HFFc6 (cell line): Measurements from ENCODE around the gene ZSCAN5C. TPM values are rescaled to one million over a fixed set of nuclear protein-coding genes. Genes with fewer than 3 reads are reported as not detected.
"Not testable (repeated sequence)": the region's sequence is repeated elsewhere in the genome, so short reads cannot be mapped to it uniquely, and the experiment has no call there.

ENCODE experiments used
- DNase-seq: peaks from one replicate; pipeline ENCODE4 v3.0.0-alpha.2; 2018
- H3K27ac Mint-ChIP-seq: 2 replicates; pipeline ENCODE4 v1.8.0; 2020; ENCODE audit warnings: mild to moderate bottlenecking, mixed read lengths
- H3K27me3 Mint-ChIP-seq: 2 replicates; pipeline ENCODE4 v1.8.0; 2021; ENCODE audit warnings: mild to moderate bottlenecking, moderate library complexity, mixed read lengths; ENCODE audit not compliant: insufficient read depth
- H3K36me3 Mint-ChIP-seq: 2 replicates; pipeline ENCODE4 v1.8.0; 2021; ENCODE audit warnings: low read depth, mixed read lengths
- H3K4me1 Mint-ChIP-seq: 2 replicates; pipeline ENCODE4 v1.8.0; 2020; ENCODE audit warnings: low read depth, mixed read lengths
- H3K4me3 Mint-ChIP-seq: 2 replicates; pipeline ENCODE4 v1.8.0; 2020; ENCODE audit warnings: mild to moderate bottlenecking, moderate library complexity, mixed read lengths
- H3K9me3 Mint-ChIP-seq: 2 replicates; pipeline ENCODE4 v1.8.0; 2020; ENCODE audit warnings: mild to moderate bottlenecking, mixed read lengths
- total RNA-seq, 6 experiments: library from RNA; stranded (reverse); fragmentation: NEBNext Ultra II Directional; extraction: Animal tissue kit (Norgen Biotek cat#: 25700); gene quantifications; 2 replicates in 1 of 6; 3 replicates in 5 of 6; pipeline ENCODE4 v1.2.3, GENCODE V29; 2021
- TF ChIP-seq, protein P1 (sequence below): fragments of 200-600 bp; sonication (generic); IDR thresholded peaks from 2 replicates; pipeline ENCODE4 v1.5.0; 2021; ENCODE audit warnings: antibody characterized with exemption, mild to moderate bottlenecking

Gene ZSCAN5C
- total RNA-seq, 6 experiments from 2014 or later, result not detected

DNA sequence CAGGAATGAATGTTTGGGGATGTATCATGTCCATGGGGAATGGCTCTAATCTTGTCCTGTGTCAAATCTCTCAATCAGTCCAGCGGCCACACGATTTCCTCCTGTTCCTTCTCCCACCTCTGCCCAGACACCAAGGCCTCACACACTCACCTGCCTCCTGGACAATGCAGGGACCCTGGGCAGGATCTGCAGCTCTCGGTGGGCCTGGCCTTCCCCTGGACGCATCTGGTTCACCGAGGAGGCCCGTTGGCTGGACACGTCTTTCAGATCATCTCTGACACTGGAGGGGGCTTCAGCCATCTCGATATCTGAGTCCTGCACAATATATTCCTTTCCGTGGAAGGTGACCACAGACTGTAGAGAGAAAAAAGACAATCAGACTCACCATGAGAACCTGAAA is 21.4 kb downstream of the ZSCAN5C start:
- peaks cover 18% of the 10 kb centered on the region for H3K36me3 Mint-ChIP-seq
- H3K27ac Mint-ChIP-seq, result no peak overlapping the region
- no peak overlapping the region for H3K4me3 Mint-ChIP-seq
- H3K4me1 Mint-ChIP-seq, result no peaks in the 10 kb centered on the region
- TF ChIP-seq, protein P1, sequence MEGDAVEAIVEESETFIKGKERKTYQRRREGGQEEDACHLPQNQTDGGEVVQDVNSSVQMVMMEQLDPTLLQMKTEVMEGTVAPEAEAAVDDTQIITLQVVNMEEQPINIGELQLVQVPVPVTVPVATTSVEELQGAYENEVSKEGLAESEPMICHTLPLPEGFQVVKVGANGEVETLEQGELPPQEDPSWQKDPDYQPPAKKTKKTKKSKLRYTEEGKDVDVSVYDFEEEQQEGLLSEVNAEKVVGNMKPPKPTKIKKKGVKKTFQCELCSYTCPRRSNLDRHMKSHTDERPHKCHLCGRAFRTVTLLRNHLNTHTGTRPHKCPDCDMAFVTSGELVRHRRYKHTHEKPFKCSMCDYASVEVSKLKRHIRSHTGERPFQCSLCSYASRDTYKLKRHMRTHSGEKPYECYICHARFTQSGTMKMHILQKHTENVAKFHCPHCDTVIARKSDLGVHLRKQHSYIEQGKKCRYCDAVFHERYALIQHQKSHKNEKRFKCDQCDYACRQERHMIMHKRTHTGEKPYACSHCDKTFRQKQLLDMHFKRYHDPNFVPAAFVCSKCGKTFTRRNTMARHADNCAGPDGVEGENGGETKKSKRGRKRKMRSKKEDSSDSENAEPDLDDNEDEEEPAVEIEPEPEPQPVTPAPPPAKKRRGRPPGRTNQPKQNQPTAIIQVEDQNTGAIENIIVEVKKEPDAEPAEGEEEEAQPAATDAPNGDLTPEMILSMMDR, result no peak
- peaks cover 30% of the 10 kb centered on the region for H3K9me3 Mint-ChIP-seq
- H3K27me3 Mint-ChIP-seq, result peaks cover 1% of the 10 kb centered on the region; the same call in 1 of the 2 replicates
- no peak for DNase-seq

DNA sequence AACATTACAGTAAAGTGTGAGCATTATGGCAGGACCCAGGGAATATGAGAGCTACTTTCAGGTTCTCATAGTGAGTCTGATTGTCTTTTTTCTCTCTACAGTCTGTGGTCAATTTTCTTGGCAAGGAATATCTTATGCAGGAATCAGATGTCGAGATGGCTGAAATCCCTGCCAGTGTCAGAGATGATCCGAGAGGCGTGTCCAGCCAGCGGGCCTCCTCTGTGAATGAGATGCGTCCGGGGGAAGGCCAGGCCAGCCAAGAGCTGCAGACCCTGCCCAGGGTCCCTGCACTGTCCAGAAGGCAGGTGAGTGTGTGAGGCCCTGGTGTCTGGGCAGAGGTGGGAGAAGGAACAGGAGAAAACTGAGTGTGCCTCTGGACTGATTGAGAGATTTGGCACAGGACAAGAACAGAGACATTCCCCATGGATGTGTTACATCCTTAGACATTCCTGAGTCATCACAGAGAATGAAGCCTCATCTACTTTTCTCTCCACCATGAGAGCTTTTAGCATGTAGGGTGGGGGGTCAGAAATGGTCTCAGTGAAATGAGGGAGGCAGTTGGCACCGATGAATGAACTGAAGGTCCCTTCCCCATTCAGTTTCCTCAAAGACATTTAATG is 43.2 kb downstream of the ZSCAN5C start:
- peak; percentile 21 for DNase-seq
- TF ChIP-seq, protein P1, result no peak
- H3K27ac Mint-ChIP-seq, result no peak overlapping the region; the same call in 1 of the 2 replicates
- H3K27me3 Mint-ChIP-seq, result peaks cover 1% of the 10 kb centered on the region; the same call in 1 of the 2 replicates
- H3K4me1 Mint-ChIP-seq, result peaks cover 12% of the 10 kb centered on the region
- peaks cover 32% of the 10 kb centered on the region for H3K36me3 Mint-ChIP-seq
- peaks cover 41% of the 10 kb centered on the region for H3K9me3 Mint-ChIP-seq
- no peak overlapping the region for H3K4me3 Mint-ChIP-seq

DNA sequence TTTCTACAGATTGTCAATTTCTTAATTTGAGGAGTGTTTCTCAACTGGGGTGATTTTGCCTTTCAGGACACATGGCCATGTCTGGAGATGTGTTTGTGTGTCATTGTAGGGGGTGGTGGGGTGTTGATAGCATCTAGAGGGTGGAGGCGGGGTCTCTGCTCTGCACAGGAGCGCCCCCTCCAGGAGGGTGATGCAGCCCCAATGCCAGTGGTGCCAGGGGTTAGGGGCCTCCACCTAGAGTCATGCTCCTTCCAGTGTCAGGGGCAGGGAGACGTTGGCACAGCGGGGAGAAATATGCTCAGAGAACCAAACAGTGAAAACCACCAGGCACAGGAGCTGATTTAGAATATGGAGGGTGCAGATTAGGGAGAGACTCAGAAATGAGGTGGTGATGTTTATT is 43.7 kb downstream of the ZSCAN5C start:
- H3K27ac Mint-ChIP-seq, H3K27me3 Mint-ChIP-seq, DNase-seq, H3K4me3 Mint-ChIP-seq: not testable (repeated sequence)
- Mint-ChIP-seq H3K4me1 (peaks cover 12% of the 10 kb centered on the region), H3K36me3 (peaks cover 32% of the 10 kb centered on the region), H3K9me3 (peaks cover 41% of the 10 kb centered on the region)

DNA sequence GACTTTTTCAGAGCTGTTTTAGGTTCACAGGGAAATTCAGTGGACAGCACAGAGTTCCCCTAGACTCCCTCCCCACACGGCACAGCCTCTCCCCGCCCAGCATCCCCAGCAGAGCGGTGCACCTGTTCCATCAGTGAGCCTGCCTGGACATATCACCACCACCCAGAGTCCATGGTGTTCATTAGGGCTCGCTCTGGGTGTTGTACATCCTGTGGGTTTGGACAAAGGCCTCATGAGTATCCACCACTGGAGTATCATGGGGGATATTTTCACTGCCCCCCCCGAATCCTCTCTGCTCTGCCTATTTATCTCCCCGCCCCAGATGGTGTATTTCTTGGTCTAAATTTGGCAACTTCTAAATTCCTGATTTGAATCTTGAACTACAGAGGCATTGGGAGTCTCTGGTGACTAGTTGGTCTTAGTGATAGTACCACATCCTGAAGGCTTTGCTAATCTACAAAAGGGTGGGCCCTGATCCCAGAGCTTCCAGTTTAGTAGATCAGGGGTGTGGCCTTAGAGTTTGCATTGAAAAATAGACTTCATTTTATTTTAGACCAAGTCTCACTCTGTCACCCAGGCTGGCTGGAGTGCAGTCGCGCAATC is 46.8 kb downstream of the ZSCAN5C start:
- H3K27me3 Mint-ChIP-seq, DNase-seq, H3K4me3 Mint-ChIP-seq, H3K27ac Mint-ChIP-seq: not testable (repeated sequence)
- Mint-ChIP-seq H3K9me3 (peaks cover 25% of the 10 kb centered on the region), H3K36me3 (peaks cover 18% of the 10 kb centered on the region), H3K4me1 (peaks cover 12% of the 10 kb centered on the region)

DNA sequence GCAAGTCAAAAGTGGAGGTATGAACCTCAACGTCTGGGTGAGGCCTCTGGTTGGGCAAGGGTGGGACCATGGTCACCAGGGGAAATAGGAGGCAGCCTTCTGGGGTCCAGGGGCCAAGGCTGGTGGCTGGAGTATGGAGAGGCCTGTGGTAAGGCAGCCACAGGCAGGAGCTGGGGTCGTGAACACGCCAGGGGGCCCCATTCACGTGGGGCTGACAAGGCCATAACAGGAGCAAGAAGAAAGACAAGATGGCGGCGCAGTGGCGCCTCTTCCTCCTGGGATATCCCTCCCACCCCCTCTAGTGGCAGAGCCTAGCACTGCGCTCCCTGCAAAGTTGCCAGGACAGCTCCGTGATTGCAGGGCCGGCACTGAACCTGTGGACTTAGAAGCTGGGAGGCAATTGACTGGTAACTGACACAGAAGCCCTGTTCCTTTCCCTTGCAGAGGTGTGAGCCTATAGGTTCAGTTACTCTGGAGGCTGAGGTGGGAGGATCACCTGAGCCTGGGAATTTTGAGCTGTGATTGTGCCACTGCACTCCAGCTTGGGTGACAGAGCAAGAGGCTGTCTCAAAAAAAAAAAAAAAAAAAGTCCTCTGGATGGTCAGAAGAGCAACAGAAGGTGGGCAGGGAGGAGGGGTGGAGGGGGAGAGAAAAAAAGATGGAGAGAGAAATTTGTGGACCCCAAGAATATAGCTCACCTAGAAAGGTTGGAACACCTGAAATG is 50.8 kb downstream of the ZSCAN5C start:
- no peak overlapping the region for H3K4me3 Mint-ChIP-seq
- no peaks in the 10 kb centered on the region; the same call in none of the 2 replicates for H3K36me3 Mint-ChIP-seq
- H3K9me3 Mint-ChIP-seq, result peaks cover 5% of the 10 kb centered on the region; the same call in 1 of the 2 replicates
- H3K27ac Mint-ChIP-seq, result no peak overlapping the region; the same call in 1 of the 2 replicates
- TF ChIP-seq, protein P1, result peak; percentile 89
- H3K27me3 Mint-ChIP-seq, result peaks cover 3% of the 10 kb centered on the region
- peak; percentile 59 for DNase-seq
- H3K4me1 Mint-ChIP-seq, result no peaks in the 10 kb centered on the region

DNA sequence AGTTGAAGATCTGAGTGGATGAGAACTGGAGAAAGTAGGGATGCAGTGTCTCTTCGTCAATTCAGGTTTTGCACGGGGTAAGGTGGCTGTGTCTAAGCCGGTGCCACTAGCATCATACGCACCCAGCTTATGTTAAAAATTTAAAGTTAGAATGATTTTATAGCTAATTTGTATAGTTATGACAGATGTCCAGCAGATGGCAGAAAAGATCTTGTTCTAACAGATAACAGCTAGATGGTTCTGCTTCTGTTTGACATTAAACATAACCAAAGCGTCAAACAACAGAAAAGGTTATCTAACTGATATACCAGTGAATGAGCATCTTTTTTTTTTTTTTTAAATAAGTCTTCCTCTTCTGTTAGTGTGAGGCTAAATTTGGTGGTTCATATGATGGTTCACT is 51.7 kb downstream of the ZSCAN5C start:
- Mint-ChIP-seq H3K4me1 (no peaks in the 10 kb centered on the region), H3K9me3 (peaks cover 5% of the 10 kb centered on the region; the same call in 1 of the 2 replicates), H3K27ac (no peak overlapping the region), H3K36me3 (peaks cover 5% of the 10 kb centered on the region), H3K27me3 (peaks cover 8% of the 10 kb centered on the region), H3K4me3 (no peak overlapping the region)
- DNase-seq, result peak; percentile 70
- TF ChIP-seq, protein P1, result peak; percentile 71
